ENCODE measurements around the gene ZZZ3. TPM values are rescaled to one million over a fixed set of nuclear protein-coding genes. Genes with fewer than 3 reads are reported as not detected.

ZZZ3 gene
- polyA plus RNA-seq, 4 donors = 57.4 to 74.0 (median 71.4) TPM

Other genes with a start within 250 kb of the ZZZ3 start
- 10 to 100 TPM; 68.7 to 97.7 (median 86.3) TPM for gene USP33, start 77.2 kb upstream of the ZZZ3 start, polyA plus RNA-seq (ENCODE audit: insufficient read length in 4 of 4)
- 10 to 100 TPM; 19.1 to 25.6 (median 22.7) TPM for gene MIGA1, start 97.0 kb upstream of the ZZZ3 start, polyA plus RNA-seq (ENCODE audit: insufficient read length in 4 of 4)
- gene NEXN, start 206.0 kb upstream of the ZZZ3 start, polyA plus RNA-seq (ENCODE audit: insufficient read length in 4 of 4) = 10 to 100 TPM; 12.1 to 13.0 (median 12.7) TPM